Endometrial microvascular endothelial cells (primary cell): ENCODE measurements around the gene MEIOB. TPM values are rescaled to one million over a fixed set of nuclear protein-coding genes. Genes with fewer than 3 reads are reported as not detected.

ENCODE experiments used
- total RNA-seq: library from RNA; depleted of rRNA; stranded (reverse); fragments of >200 nt; gene quantifications from one replicate; pipeline ENCODE4 v1.2.3, GENCODE V29; 2015; ENCODE audit errors: inconsistent ontology term

Gene MEIOB
- total RNA-seq, 1 donor from 2014 or later, result not detected

Other genes starting within 250 kb of the MEIOB start
- gene JPT2, start 193.9 kb downstream of the MEIOB start, total RNA-seq, result 85.9 TPM
- 35.8 TPM for gene MAPK8IP3, start 166.0 kb downstream of the MEIOB start, total RNA-seq
- gene NME3, start 100.6 kb downstream of the MEIOB start, total RNA-seq, result 65.6 TPM
- gene EME2, start 99.4 kb downstream of the MEIOB start, total RNA-seq, result 3.5 TPM
- 148 TPM for gene MRPS34, start 99.0 kb downstream of the MEIOB start, total RNA-seq
- 35.5 TPM for gene SPSB3, start 89.6 kb downstream of the MEIOB start, total RNA-seq
- 96.6 TPM for gene NUBP2, start 89.2 kb downstream of the MEIOB start, total RNA-seq
- gene IGFALS, start 78.5 kb downstream of the MEIOB start, total RNA-seq, result not detected
- gene HAGH, start 45.3 kb downstream of the MEIOB start, total RNA-seq, result 73.6 TPM
- gene FAHD1, start 45.0 kb downstream of the MEIOB start, total RNA-seq, result 71.5 TPM
- gene HS3ST6, start 46.3 kb upstream of the MEIOB start, total RNA-seq, result not detected
- gene MSRB1, start 71.0 kb upstream of the MEIOB start, total RNA-seq, result 11.2 TPM
- not detected for gene RPL3L, start 82.5 kb upstream of the MEIOB start, total RNA-seq
- gene NDUFB10, start 87.4 kb upstream of the MEIOB start, total RNA-seq, result 270 TPM
- gene RPS2, start 92.7 kb upstream of the MEIOB start, total RNA-seq, result 2,988 TPM
- gene RNF151, start 94.7 kb upstream of the MEIOB start, total RNA-seq, result not detected
- gene TBL3, start 99.9 kb upstream of the MEIOB start, total RNA-seq, result 79.9 TPM
- gene NOXO1, start 109.3 kb upstream of the MEIOB start, total RNA-seq, result 0.09 TPM
- 17.2 TPM for gene GFER, start 112.0 kb upstream of the MEIOB start, total RNA-seq
- not detected for gene SYNGR3, start 117.8 kb upstream of the MEIOB start, total RNA-seq
- 50.6 TPM for gene ZNF598, start 137.7 kb upstream of the MEIOB start, total RNA-seq
- not detected for gene NPW, start 147.6 kb upstream of the MEIOB start, total RNA-seq
- 194 TPM for gene NHERF2, start 154.7 kb upstream of the MEIOB start, total RNA-seq
- 38.8 TPM for gene NTHL1, start 175.7 kb upstream of the MEIOB start, total RNA-seq
- gene TSC2, start 175.8 kb upstream of the MEIOB start, total RNA-seq, result 59.2 TPM